Activated naive CD4-positive, alpha-beta T cell (primary cell): ENCODE measurements around the gene SOCS3.

Source experiments
- DNase-seq, 4 experiments: peaks; one replicate each; lab custom pipeline; 2025; lab: John Stamatoyannopoulos, UW

The SOCS3 gene, protein sequence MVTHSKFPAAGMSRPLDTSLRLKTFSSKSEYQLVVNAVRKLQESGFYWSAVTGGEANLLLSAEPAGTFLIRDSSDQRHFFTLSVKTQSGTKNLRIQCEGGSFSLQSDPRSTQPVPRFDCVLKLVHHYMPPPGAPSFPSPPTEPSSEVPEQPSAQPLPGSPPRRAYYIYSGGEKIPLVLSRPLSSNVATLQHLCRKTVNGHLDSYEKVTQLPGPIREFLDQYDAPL

GRCh38 chr17:78359997-78360370 lies at the start of gene SOCS3:
SOCS3 (minus strand) TSS chr17:78360077; CDS start chr17:78359095, 982 bp downstream.
- DNase-seq, result peak; percentile 84 to 97 (median 92)

GRCh38 chr17:78409191-78409928 lies 49.5 kb upstream of the SOCS3 start:
- no peak for DNase-seq

DNA sequence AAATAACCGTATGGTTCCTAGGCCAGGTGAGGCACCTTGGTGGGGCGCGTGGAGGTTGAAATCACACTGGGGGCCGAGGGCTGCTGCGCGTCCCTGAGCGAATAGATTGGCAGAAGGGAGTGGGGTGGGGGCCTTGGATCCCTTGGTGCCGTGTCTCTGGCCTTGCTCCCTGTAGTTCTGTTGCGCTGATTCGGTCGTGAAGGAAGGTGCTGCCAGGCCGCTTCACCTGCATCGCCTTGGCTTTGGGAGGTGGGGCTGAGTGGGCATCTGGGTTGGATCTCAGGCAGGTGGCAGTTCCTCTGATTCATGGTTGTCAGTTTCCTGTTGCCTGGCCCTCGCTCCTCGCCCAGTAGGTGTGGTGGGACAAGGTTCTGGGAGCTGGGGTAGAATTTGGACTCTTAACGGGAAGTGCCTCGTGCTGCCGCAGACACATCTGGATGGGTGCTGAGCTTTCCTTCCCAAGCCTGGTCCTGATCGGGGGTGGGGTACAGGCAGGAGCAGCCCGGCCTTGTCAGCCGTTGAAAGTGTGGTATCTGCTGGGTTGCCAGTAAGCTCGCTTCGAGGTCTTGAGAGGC lies 48.7 kb upstream of the SOCS3 start:
- no peak for DNase-seq

GRCh38 chr17:78407387-78408000 lies 47.6 kb upstream of the SOCS3 start:
- no peak for DNase-seq

DNA sequence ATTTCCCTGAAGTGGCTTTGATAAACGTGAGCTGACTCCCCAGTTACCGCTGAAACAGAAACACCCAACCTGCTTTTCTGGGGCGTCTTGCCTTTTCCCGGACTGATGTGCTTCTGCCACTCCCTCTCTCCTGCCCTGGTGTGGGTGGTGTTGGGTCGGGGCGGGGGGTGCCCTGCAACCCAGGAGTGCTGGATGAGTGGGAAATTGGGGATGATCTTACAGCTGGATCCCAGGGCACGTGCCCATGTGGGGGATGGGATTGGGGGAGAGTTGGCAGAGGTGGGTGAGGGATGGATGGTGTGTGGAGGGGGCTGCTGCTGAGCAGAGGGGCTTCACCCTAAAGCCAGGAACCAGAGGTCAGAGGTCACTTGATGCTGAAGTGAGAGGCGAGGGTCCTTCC lies 47.0 kb upstream of the SOCS3 start:
- DNase-seq, result no peak

DNA sequence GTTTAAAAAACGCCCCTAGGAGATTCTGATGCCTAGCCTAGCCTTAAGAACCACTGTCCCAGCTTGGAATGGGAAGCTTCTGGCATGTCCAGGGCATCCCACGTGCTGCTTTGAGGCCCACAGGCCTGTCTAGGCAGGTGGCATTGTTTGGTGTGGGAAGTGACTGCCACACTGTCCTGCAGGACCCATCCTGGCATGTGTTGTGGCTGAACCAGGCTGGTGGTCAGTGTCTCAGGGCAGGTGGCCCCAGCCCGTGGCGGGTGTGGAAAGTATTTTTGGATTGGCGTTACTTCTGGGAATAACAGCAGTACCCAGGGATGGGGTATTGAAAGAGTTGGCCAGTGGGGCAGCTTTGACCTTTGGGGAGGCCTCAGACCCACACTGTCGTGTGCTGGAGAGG lies 46.5 kb upstream of the SOCS3 start:
- no peak for DNase-seq

- DNase-seq, result no peak
Observed at GRCh38 chr17:78403822-78404221, 43.9 kb upstream of the SOCS3 start.

GRCh38 chr17:78401891-78402290 lies 42.0 kb upstream of the SOCS3 start:
- DNase-seq, result no peak

GRCh38 chr17:78401246-78401645 lies 41.4 kb upstream of the SOCS3 start:
- no peak for DNase-seq

DNA sequence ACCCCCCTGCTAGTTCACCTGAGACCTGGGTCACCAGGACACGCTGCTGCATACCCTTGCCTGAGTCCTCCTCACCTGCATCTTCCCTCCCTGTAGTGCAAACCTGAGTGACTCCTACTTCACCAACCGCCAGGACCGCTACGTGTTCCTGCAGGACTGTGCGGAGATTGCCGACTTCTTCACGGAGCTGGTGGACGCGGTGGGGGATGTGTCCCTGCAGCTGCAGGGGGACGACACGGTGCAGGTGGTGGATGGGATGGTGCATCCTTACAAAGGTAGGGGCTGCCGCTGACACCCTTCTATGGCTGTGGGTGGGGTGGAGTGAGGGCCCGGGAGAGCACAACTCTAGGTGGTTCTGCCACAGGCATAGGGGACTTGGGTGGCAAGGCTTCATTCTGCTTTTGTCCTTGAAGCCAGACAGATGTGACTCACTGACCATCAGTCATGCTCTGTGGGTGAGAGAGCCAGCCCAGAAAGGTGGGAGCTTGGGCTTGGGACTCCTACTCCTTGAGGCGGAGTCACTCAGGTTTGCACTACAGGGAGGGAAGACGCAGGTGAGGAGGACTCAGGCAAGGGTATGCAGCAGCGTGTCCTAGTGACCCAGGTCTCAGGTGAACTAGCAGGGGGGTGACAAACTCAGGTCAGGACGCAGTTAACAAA lies 40.8 kb upstream of the SOCS3 start:
- DNase-seq, result no peak

DNA sequence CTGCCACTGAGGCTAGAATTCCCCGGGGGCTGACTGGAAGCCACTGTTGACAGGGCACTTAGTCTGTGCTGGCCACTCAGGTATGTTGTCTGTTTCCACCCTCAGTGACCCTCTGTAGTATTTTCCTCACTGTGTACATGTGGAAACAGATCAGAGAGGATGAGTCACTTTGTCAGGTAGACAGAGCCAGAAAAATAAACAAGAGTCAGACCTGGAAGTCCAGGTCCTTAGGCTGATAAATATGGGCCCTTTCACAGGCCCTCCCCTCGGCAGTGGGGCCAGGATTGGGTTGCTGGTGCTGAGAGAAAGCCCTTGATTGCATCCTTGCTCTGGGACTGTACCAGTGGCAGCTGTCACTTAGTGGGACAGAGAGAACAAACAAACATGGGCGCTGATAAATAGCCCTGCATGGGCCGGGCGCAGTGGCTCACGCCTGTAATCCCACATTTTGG lies 39.8 kb upstream of the SOCS3 start:
- no peak for DNase-seq

DNA sequence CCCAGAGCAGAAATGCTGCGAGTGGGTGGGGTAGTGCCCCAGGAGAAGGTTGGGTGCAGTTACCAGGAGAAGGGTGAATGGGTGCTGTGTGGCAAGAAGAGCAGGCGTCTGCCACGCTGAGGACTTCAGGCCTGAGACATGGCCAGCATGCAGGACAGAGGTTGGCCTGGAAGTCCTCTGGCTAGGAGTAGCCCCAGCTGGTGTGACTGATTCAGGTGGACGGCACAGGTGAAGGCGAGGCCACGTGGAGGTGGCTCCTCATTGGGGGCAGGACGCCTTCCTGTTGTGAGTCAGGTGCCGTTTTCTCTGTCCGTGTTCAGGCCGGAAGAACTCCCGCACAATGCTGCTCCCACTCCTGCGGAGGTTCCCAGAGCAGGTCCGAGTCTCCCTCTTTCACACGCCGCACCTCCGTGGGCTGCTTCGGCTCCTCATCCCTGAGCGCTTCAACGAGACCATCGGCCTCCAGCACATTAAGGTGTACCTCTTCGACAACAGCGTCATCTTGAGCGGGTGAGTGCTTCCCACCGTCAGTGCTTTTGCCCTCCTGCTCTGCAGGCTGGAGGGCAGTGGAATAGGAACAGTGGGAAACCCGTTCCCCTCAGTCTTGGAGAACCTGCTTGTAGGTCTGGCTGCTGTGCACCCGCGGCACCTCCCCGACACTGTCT lies 39.3 kb upstream of the SOCS3 start:
- no peak for DNase-seq

DNA sequence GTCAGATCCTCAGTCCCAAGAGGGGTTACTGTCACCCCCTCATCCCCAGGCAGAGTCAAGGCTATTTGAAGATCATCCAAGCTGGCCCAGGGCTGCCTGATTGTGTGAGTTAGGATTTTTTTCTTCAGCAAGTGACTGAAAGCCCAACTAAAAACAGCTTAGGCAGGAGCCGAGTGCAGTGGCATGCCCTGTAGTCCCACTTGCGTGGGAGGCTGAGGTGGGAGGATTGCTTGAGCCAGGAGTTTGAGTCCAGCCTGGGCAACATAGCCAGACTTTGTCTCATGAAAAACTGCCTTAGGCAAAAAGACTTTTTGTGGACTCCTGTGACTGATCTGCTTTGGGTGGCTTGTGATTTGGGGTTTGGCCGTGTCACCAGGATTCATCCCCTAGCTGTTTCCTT lies 38.5 kb upstream of the SOCS3 start:
- DNase-seq, result no peak

- no peak for DNase-seq
Observed at GRCh38 chr17:78397681-78398101, 37.8 kb upstream of the SOCS3 start.

- no peak for DNase-seq
Observed at GRCh38 chr17:78396441-78397337, 36.8 kb upstream of the SOCS3 start.

DNA sequence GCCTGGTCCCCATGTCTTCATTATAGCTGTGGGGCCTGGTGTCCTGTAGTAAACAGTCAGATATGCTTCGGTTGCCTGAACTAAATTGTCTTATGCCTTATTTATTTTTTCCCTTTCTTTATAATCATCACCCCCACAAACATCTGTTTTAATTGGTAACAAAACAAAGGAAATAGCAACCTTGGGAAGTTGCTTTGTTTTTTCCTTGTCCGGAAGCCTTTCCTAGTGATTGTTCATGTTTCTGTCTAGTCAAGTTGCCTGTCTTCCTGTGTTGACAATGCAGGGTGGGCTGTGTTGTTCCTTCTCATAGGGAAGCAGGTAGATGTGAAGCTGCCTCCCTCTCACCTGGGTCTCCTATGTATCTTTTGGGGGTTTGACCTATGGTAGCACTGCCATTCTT lies 35.3 kb upstream of the SOCS3 start:
- DNase-seq, result no peak

DNA sequence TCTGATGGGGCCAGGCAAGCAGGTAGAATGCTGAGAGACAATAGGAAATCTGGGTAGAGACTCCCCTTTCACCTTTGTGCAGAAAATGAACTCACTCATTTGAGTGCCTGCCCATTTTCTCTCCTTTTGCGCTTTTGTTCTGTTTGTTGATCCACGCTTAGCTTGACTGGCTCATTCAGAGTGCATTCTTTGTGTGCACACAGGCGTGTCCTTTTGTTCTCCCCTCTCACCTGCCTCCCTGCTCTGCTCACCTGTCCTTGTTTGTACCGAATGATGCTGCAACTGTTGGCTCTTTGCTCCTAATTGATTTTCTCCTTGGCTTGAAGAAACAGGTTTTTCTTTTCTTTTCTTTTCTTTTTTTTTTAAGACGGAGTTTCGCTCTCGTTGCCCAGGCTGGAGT lies 34.3 kb upstream of the SOCS3 start:
- DNase-seq, result no peak

GRCh38 chr17:78393575-78393974 lies 33.7 kb upstream of the SOCS3 start:
- no peak for DNase-seq

DNA sequence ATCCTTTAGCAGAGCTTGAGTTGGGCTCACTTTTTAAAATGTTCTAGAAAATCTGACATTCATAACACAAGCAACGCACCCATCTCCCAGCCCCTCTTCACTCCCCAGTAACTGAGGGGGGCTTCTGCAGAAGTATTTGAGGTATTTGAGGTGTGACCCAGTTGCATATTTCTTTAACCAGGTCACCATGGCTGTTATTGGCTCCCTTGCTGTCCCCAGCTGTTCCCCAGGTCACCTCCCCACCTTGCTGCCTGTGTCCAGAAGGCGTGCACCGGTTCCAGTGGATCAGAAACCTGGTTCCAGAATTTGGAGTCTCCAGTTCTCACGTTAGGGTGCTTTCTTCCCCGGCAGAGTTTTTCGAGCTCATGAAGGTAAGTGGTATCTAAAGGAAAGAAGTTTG lies 32.4 kb upstream of the SOCS3 start:
- no peak for DNase-seq

GRCh38 chr17:78391843-78392242 lies 32.0 kb upstream of the SOCS3 start:
- DNase-seq, result no peak

- DNase-seq, result no peak
Observed at GRCh38 chr17:78391051-78391431, 31.2 kb upstream of the SOCS3 start.
